ENCODE measurements around the gene LRFN3.

LRFN3 gene

GRCh38 chr19:35901854-35902661, 34.1 kb upstream of the LRFN3 start, which contains the start of gene HCST:
TSS of gene HCST (plus strand) at chr19:35902529. CDS start at chr19:35902594, 65 bp downstream.
- no peaks in the 10 kb centered on the region for H3K9me3 ChIP-seq (ENCODE audit: control insufficient read depth, insufficient read depth, low read length)
- peaks cover 11% of the 10 kb centered on the region for H4K20me1 ChIP-seq (ENCODE audit: control insufficient read depth, insufficient read depth, low read depth, low read length)
- peaks cover 26% of the 10 kb centered on the region for H3K36me3 ChIP-seq (ENCODE audit: control insufficient read depth, low read length)
- peaks cover 50% of the 10 kb centered on the region for H3K79me2 ChIP-seq (ENCODE audit: control insufficient read depth, low read length)
- H3K4me1 ChIP-seq (ENCODE audit: control insufficient read depth, low read length) = peaks cover 55% of the 10 kb centered on the region
- peak within 1 kb of the TSS; percentile 94 for H3K27ac ChIP-seq (ENCODE audit: low read depth, low read length)
- TF ChIP-seq EZH2phosphoT487 (IDR thresholded peaks at IDR 0.05; ENCODE audit: borderline replicate concordance, low read length) = no peak
- TF ChIP-seq, protein P1, sequence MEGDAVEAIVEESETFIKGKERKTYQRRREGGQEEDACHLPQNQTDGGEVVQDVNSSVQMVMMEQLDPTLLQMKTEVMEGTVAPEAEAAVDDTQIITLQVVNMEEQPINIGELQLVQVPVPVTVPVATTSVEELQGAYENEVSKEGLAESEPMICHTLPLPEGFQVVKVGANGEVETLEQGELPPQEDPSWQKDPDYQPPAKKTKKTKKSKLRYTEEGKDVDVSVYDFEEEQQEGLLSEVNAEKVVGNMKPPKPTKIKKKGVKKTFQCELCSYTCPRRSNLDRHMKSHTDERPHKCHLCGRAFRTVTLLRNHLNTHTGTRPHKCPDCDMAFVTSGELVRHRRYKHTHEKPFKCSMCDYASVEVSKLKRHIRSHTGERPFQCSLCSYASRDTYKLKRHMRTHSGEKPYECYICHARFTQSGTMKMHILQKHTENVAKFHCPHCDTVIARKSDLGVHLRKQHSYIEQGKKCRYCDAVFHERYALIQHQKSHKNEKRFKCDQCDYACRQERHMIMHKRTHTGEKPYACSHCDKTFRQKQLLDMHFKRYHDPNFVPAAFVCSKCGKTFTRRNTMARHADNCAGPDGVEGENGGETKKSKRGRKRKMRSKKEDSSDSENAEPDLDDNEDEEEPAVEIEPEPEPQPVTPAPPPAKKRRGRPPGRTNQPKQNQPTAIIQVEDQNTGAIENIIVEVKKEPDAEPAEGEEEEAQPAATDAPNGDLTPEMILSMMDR (IDR thresholded peaks at IDR 0.05; ENCODE audit: low read depth, low read length, poor library complexity, severe bottlenecking) = no peak
- H3F3A ChIP-seq (ENCODE audit: control insufficient read depth, insufficient read depth) = peaks cover 26% of the 10 kb centered on the region
- no peaks in the 10 kb centered on the region for H3K27me3 ChIP-seq (ENCODE audit: control insufficient read depth, low read length)
- peak within 1 kb of the TSS; percentile 99 for H3K4me2 ChIP-seq (ENCODE audit: low read length)
- no peaks in the 10 kb centered on the region for H3K9me2 ChIP-seq (replicated peaks; ENCODE audit: control insufficient read depth, low read length)
- peak within 1 kb of the TSS; percentile 87 for H3K4me3 ChIP-seq (ENCODE audit: low read length)

- H3K36me3 ChIP-seq (ENCODE audit: control insufficient read depth, low read length) = peaks cover 17% of the 10 kb centered on the region
- H4K20me1 ChIP-seq (ENCODE audit: control insufficient read depth, insufficient read depth, low read depth, low read length) = peaks cover 10% of the 10 kb centered on the region
- H3K4me3 ChIP-seq (ENCODE audit: low read length) = peak overlapping the region; percentile 87
- no peaks in the 10 kb centered on the region for H3K27me3 ChIP-seq (ENCODE audit: control insufficient read depth, low read length)
- H3K79me2 ChIP-seq (ENCODE audit: control insufficient read depth, low read length) = peaks cover 41% of the 10 kb centered on the region
- H3K4me2 ChIP-seq (ENCODE audit: low read length) = peak overlapping the region; percentile 99
- no peaks in the 10 kb centered on the region for H3K9me3 ChIP-seq (ENCODE audit: control insufficient read depth, insufficient read depth, low read length)
- TF ChIP-seq, protein P1 (IDR thresholded peaks at IDR 0.05; ENCODE audit: low read depth, low read length, poor library complexity, severe bottlenecking) = no peak
- no peak for TF ChIP-seq EZH2phosphoT487 (IDR thresholded peaks at IDR 0.05; ENCODE audit: borderline replicate concordance, low read length)
- H3K27ac ChIP-seq (ENCODE audit: low read depth, low read length) = peak overlapping the region; percentile 94
- peaks cover 56% of the 10 kb centered on the region for H3K4me1 ChIP-seq (ENCODE audit: control insufficient read depth, low read length)
- no peaks in the 10 kb centered on the region for H3K9me2 ChIP-seq (replicated peaks; ENCODE audit: control insufficient read depth, low read length)
- H3F3A ChIP-seq (ENCODE audit: control insufficient read depth, insufficient read depth) = peaks cover 26% of the 10 kb centered on the region
Observed at GRCh38 chr19:35902870-35903475, 33.2 kb upstream of the LRFN3 start.

DNA sequence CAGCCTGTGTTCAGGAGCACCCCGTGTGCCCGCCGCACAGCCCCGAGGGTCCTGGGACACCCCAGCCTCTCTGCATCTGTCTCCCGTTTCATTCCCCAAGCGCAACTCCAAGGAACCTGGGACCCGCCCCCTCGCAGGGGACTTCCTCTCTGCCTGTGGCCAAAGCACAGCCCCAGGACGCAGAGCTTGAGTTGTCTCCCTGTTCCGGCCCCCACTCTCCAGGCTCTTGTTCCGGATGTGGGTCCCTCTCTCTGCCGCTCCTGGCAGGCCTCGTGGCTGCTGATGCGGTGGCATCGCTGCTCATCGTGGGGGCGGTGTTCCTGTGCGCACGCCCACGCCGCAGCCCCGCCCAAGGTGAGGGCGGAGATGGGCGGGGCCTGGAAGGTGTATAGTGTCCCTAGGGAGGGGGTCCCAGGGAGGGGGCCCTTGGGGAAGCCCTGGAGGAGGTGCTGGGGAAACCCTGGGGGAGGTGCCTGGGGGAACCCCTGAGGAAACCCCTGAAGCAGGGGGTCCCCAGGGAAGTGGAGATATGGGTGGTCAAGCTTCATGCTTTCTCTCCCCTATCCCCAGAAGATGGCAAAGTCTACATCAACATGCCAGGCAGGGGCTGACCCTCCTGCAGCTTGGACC, 32.5 kb upstream of the LRFN3 start:
- Histone ChIP-seq H3K9me3 (ENCODE audit: control insufficient read depth, insufficient read depth, low read length) (no peaks in the 10 kb centered on the region), H3K79me2 (ENCODE audit: control insufficient read depth, low read length) (peaks cover 34% of the 10 kb centered on the region), H3K4me3 (ENCODE audit: low read length) (peak overlapping the region; percentile 87), H4K20me1 (ENCODE audit: control insufficient read depth, insufficient read depth, low read depth, low read length) (peaks cover 3% of the 10 kb centered on the region), H3K27me3 (ENCODE audit: control insufficient read depth, low read length) (no peaks in the 10 kb centered on the region), H3K4me2 (ENCODE audit: low read length) (peak overlapping the region; percentile 99), H3K9me2 (replicated peaks; ENCODE audit: control insufficient read depth, low read length) (no peaks in the 10 kb centered on the region), H3F3A (ENCODE audit: control insufficient read depth, insufficient read depth) (peaks cover 26% of the 10 kb centered on the region), H3K27ac (ENCODE audit: low read depth, low read length) (peak overlapping the region; percentile 94), H3K36me3 (ENCODE audit: control insufficient read depth, low read length) (peaks cover 10% of the 10 kb centered on the region), H3K4me1 (ENCODE audit: control insufficient read depth, low read length) (peaks cover 56% of the 10 kb centered on the region)
- TF ChIP-seq, protein P1 (IDR thresholded peaks at IDR 0.05; ENCODE audit: low read depth, low read length, poor library complexity, severe bottlenecking) = no peak
- TF ChIP-seq EZH2phosphoT487 (IDR thresholded peaks at IDR 0.05; ENCODE audit: borderline replicate concordance, low read length) = no peak

Data from DOHH2 (cell line).